Ishikawa (cell line): ENCODE results near the gene NOS1AP.

Experiments used
- CEBPB ChIP-seq: IDR thresholded peaks from 2 replicates; pipeline ENCODE4 v1.6.1; 2012
- CREB1 ChIP-seq: IDR thresholded peaks from 2 replicates; pipeline ENCODE4 v1.6.1; 2012; ENCODE audit warnings: low read depth
- EGR1 ChIP-seq: IDR thresholded peaks from 2 replicates; pipeline ENCODE4 v1.6.1; 2012
- EP300 ChIP-seq: IDR thresholded peaks from 2 replicates; pipeline ENCODE4 v1.6.1; 2012; ENCODE audit warnings: borderline replicate concordance
- FOXM1 ChIP-seq: IDR thresholded peaks from 2 replicates; pipeline ENCODE4 v1.6.1; 2012; ENCODE audit warnings: low read depth, borderline replicate concordance
- MAX ChIP-seq: IDR thresholded peaks from 2 replicates; pipeline ENCODE4 v1.6.1; 2012
- NFIC ChIP-seq: IDR thresholded peaks from 2 replicates; pipeline ENCODE4 v1.6.1; 2012
- RAD21 ChIP-seq: IDR thresholded peaks from 2 replicates; pipeline ENCODE4 v1.6.1; 2012; ENCODE audit warnings: low read depth
- REST ChIP-seq: IDR thresholded peaks from 2 replicates; pipeline ENCODE4 v1.6.1; 2012; ENCODE audit warnings: low read depth, mild to moderate bottlenecking
- TAF1 ChIP-seq: IDR thresholded peaks from 2 replicates; pipeline ENCODE4 v1.6.1; 2012; ENCODE audit warnings: low read depth, mild to moderate bottlenecking
- TCF12 ChIP-seq: IDR thresholded peaks from 2 replicates; pipeline ENCODE4 v1.6.1; 2012; ENCODE audit warnings: low read depth
- TEAD4 ChIP-seq: IDR thresholded peaks from 2 replicates; pipeline ENCODE4 v1.6.1; 2012
- YY1 ChIP-seq: IDR thresholded peaks from 2 replicates; pipeline ENCODE4 v1.6.1; 2012; ENCODE audit warnings: low read depth
- ZBTB7A ChIP-seq: IDR thresholded peaks from 2 replicates; pipeline ENCODE4 v1.6.1; 2012; ENCODE audit warnings: low read depth
- TF ChIP-seq, protein P1 (sequence below): IDR thresholded peaks from 2 replicates; pipeline ENCODE4 v1.6.1; 2012

NOS1AP gene

GRCh38 chr1:162373072-162373427 is 303.6 kb downstream of the NOS1AP start:
- TF ChIP-seq FOXM1 (no peak), CEBPB (no peak), YY1 (no peak), CREB1 (no peak), EGR1 (no peak), RAD21 (no peak), NFIC (no peak), MAX (no peak), TEAD4 (no peak), TAF1 (no peak), ZBTB7A (no peak), EP300 (no peak)
- TF ChIP-seq, protein P1, sequence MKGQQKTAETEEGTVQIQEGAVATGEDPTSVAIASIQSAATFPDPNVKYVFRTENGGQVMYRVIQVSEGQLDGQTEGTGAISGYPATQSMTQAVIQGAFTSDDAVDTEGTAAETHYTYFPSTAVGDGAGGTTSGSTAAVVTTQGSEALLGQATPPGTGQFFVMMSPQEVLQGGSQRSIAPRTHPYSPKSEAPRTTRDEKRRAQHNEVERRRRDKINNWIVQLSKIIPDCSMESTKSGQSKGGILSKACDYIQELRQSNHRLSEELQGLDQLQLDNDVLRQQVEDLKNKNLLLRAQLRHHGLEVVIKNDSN, result no peak

- no peak for TF ChIP-seq EP300
- no peak for TF ChIP-seq TCF12
- no peak for TF ChIP-seq TAF1
- TF ChIP-seq REST, result no peak
- TF ChIP-seq NFIC, result no peak
- no peak for TF ChIP-seq TEAD4
- TF ChIP-seq CEBPB, result no peak
- TF ChIP-seq MAX, result no peak
- no peak for TF ChIP-seq EGR1
- TF ChIP-seq RAD21, result no peak
- no peak for TF ChIP-seq YY1
Measured at GRCh38 chr1:162373541-162374260, 304.2 kb downstream of the NOS1AP start.

GRCh38 chr1:162374406-162374805 is 304.9 kb downstream of the NOS1AP start:
- TF ChIP-seq TCF12, result no peak

GRCh38 chr1:162375463-162375862 is 306.0 kb downstream of the NOS1AP start:
- TF ChIP-seq RAD21 (no peak), YY1 (no peak), FOXM1 (no peak), MAX (no peak), TEAD4 (no peak), EP300 (no peak), REST (no peak), TCF12 (no peak), ZBTB7A (no peak), TAF1 (no peak), CEBPB (no peak), NFIC (no peak), CREB1 (no peak), EGR1 (no peak)
- TF ChIP-seq, protein P1, result no peak

DNA sequence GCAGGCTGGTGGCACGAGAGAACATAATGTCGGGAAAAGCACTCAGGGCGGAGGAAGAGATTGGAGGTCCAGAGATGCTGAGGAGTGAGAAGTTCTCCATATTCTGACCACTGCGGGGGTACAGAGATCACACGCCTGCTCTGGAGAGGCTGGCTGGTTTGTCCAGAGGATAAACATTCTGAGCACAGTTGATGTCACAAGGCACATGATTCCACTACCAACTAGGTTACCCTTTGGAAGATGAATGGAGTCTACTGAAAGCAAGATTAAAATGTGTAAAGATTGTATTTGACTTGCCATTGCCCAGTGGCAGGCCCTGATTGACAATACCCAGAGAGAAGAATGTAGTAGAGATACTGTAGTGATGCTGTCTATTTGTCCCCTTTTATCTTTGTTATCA is 307.2 kb downstream of the NOS1AP start, which contains the start of gene SPATA46:
Gene SPATA46 (minus strand): TSS at position 164 of the 400 bp plus-strand sequence. CDS start 64 bp downstream, at position 100.
- TF ChIP-seq RAD21 (no peak), MAX (no peak), NFIC (no peak), EP300 (no peak), FOXM1 (no peak), YY1 (no peak), TEAD4 (no peak), TCF12 (no peak), TAF1 (no peak), EGR1 (no peak), CEBPB (no peak), ZBTB7A (no peak), CREB1 (no peak), REST (no peak)
- TF ChIP-seq, protein P1, result no peak
